Measurements from ENCODE around the gene MANF. TPM values are rescaled to one million over a fixed set of nuclear protein-coding genes. Genes with fewer than 3 reads are reported as not detected.
A peak's percentile ranks its signal among the peaks of the same experiment; 100 is the strongest.

The MANF gene
- total RNA-seq, 2 donors from 2014 or later: 25.4 to 35.6 TPM

GRCh38 chr3:51390246-51391074 is 5.4 kb downstream of the MANF start:
- Histone ChIP-seq H3K27ac (peak overlapping the region; percentile 48 to 90 (median 71)), H3K4me1 (peaks cover 87% of the 10 kb centered on the region), H3K36me3 (replicated peaks in 1 of 2; ENCODE audit: insufficient read depth in 1 of 2, low read depth in 2 of 2) (peaks cover 0 to 2% of the 10 kb centered on the region in 2 donors), H3K4me3 (no peak overlapping the region), H3K27me3 (no peaks in the 10 kb centered on the region), H3K9me3 (no peaks in the 10 kb centered on the region)
- TF ChIP-seq POLR2A (IDR thresholded peaks at IDR 0.05) (no peak), CTCF (IDR thresholded peaks at IDR 0.05) (peak in 1 of 7 experiments; percentile 92)
- 25 to 38% methylated on average over 15 to 29 of the region's 29 CpGs for WGBS, 2 donors
- DNase-seq (peak in 1 of 4 donors; percentile 24), ATAC-seq (peak; percentile 5)
- intact Hi-C loops (cut with DNase I): loop anchor here (10.0 kb wide), 1 partner anchor 284 kb away; the partner anchor contains the start of gene TEX264

- Histone ChIP-seq H3K9me3 (no peaks in the 10 kb centered on the region), H3K4me3 (peak within 1 kb of the TSS; percentile 46 to 75), H3K27me3 (no peaks in the 10 kb centered on the region), H3K27ac (peak within 1 kb of the TSS; percentile 82 to 90 (median 85)), H3K36me3 (replicated peaks in 1 of 2; ENCODE audit: insufficient read depth in 1 of 2, low read depth in 2 of 2) (peaks cover 0 to 2% of the 10 kb centered on the region in 2 donors), H3K4me1 (peaks cover 88% of the 10 kb centered on the region)
- 1% methylated on average over 50 of the region's 83 CpGs; no CpG with 5 or more reads in 1 of the 2 donors for WGBS, 2 donors
- TF ChIP-seq POLR2A (IDR thresholded peaks at IDR 0.05) (peak; percentile 20 to 83 (median 50)), CTCF (IDR thresholded peaks at IDR 0.05) (peak in 6 of 7 experiments; percentile 83 to 98 (median 91))
- intact Hi-C loops (cut with DNase I): loop anchor here (10.0 kb wide), 1 partner anchor 284 kb away; the partner anchor contains the start of gene TEX264
- ATAC-seq (peak; percentile 93), DNase-seq (peak; percentile 98 to 99 (median 98))
Measured at GRCh38 chr3:51391075-51391565, 6.0 kb downstream of the MANF start, which contains the start of gene RBM15B. RBM15B (plus strand) TSS chr3:51391285; CDS start chr3:51391400, 115 bp downstream.

- peak; percentile 8 to 28 (median 17) for TF ChIP-seq POLR2A (IDR thresholded peaks at IDR 0.05)
- no peak for TF ChIP-seq CTCF (IDR thresholded peaks at IDR 0.05)
- no peaks in the 10 kb centered on the region for H3K27me3 ChIP-seq
- H3K36me3 ChIP-seq (replicated peaks in 1 of 2; ENCODE audit: insufficient read depth in 1 of 2, low read depth in 2 of 2): peaks cover 0 to 4% of the 10 kb centered on the region in 2 donors
- H3K9me3 ChIP-seq: no peaks in the 10 kb centered on the region
- H3K27ac ChIP-seq: peak overlapping the region; percentile 82 to 90 (median 85)
- intact Hi-C loops (cut with DNase I): loop anchor here (10.0 kb wide), 1 partner anchor 283 kb away; the partner anchor contains the start of gene TEX264
- WGBS, 2 donors: 4% methylated on average over 103 of the region's 115 CpGs; no CpG with 5 or more reads in 1 of the 2 donors
- peaks cover 81% of the 10 kb centered on the region for H3K4me1 ChIP-seq
- peak overlapping the region; percentile 46 to 75 for H3K4me3 ChIP-seq
- ATAC-seq: peak; percentile 5
- peak; percentile 26 to 39 (median 38) for DNase-seq
Measured at GRCh38 chr3:51391566-51392354, 6.7 kb downstream of the MANF start.

GRCh38 chr3:51392355-51393133 is 7.5 kb downstream of the MANF start:
- ATAC-seq: no peak
- DNase-seq: no peak
- intact Hi-C loops (cut with DNase I): loop anchor here (10.0 kb wide), 1 partner anchor 282 kb away; the partner anchor contains the start of gene TEX264
- H3K4me1 ChIP-seq: peaks cover 74% of the 10 kb centered on the region
- peak overlapping the region; percentile 46 to 75 for H3K4me3 ChIP-seq
- peak overlapping the region in 3 of 4 donors; percentile 83 to 90 (median 87) for H3K27ac ChIP-seq
- no peaks in the 10 kb centered on the region for H3K27me3 ChIP-seq
- peaks cover 0 to 8% of the 10 kb centered on the region in 2 donors for H3K36me3 ChIP-seq (replicated peaks in 1 of 2; ENCODE audit: insufficient read depth in 1 of 2, low read depth in 2 of 2)
- TF ChIP-seq CTCF (IDR thresholded peaks at IDR 0.05): no peak
- WGBS, 2 donors: 84 to 86% methylated on average over 27 to 42 of the region's 42 CpGs
- H3K9me3 ChIP-seq: no peaks in the 10 kb centered on the region

Data from body of pancreas (tissue), 4 donors.